ENCODE results near the gene GTF2F1. TPM values are rescaled to one million over a fixed set of nuclear protein-coding genes. Genes with fewer than 3 reads are reported as not detected.
"Not testable (repeated sequence)": the region's sequence is repeated elsewhere in the genome, so short reads cannot be mapped to it uniquely, and the experiment has no call there.

Gene GTF2F1, protein sequence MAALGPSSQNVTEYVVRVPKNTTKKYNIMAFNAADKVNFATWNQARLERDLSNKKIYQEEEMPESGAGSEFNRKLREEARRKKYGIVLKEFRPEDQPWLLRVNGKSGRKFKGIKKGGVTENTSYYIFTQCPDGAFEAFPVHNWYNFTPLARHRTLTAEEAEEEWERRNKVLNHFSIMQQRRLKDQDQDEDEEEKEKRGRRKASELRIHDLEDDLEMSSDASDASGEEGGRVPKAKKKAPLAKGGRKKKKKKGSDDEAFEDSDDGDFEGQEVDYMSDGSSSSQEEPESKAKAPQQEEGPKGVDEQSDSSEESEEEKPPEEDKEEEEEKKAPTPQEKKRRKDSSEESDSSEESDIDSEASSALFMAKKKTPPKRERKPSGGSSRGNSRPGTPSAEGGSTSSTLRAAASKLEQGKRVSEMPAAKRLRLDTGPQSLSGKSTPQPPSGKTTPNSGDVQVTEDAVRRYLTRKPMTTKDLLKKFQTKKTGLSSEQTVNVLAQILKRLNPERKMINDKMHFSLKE
- total RNA-seq = 62.9 and 65.5 TPM in 2 replicates

DNA sequence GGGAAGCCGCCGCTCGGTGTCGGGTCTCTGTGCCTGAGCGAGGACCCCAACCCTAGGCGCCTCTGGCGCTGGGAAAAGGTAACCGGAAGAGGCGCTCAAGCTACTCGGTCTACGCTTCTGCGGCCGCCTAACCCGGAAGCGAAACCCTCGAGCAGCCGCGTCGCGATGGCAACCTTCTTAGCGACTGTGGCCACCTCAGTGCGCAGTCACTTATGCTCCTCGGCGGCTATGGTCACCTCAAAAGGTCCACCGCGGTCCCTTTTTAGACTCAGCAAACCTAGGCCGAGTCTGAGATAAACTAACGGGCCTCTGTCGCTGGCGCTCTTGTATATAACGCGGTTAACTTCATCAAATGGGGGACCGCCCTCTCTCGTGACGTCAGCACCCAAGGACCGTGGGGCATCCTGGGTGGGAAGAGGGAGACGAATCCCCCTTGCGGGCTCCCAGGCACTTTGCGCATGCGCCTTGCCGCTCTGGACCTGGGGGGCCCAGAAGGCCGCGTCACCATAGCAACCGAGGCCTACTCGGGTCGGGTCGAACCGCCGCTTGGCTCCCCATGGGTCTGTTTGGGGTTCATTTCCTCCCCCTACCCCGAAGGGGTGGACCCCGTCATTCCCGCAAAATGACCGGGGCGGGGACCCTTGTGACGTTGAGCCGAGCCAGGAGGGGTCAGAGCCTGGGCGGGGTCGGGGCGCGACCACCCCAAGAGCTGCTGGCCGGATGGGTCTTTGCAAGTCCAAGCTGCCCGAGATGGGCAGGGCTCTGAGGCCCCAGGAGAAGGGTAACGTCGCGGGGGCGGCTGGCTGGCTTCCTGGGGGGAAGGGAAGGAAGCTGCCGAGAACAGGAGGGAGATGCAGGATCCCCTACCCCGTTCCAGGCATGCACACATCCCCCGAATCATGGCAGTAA lies at the start of gene GTF2F1:
TSS of gene GTF2F1 (minus strand) at position 91 of the 909 bp plus-strand sequence. CDS start 169 bp downstream, outside the sequence.
- Mint-ChIP-seq H3K9me3 (no peaks in the 10 kb centered on the region), H3K4me3 (peak within 1 kb of the TSS; percentile 98), H3K4me1 (ENCODE audit: low read depth) (peaks cover 29% of the 10 kb centered on the region), H3K27ac (peak within 1 kb of the TSS; percentile 97), H3K27me3 (ENCODE audit: insufficient read depth) (no peaks in the 10 kb centered on the region), H3K36me3 (ENCODE audit: low read depth) (peaks cover 24% of the 10 kb centered on the region)
- intact Hi-C loops (cut with micrococcal nuclease) = loop anchor here (1.0 to 2.0 kb wide), 6 partner anchors 20 to 470 kb away; partner anchors contain the start of gene CLPP
- peak; percentile 87 for DNase-seq (ENCODE audit: low spot score)

DNA sequence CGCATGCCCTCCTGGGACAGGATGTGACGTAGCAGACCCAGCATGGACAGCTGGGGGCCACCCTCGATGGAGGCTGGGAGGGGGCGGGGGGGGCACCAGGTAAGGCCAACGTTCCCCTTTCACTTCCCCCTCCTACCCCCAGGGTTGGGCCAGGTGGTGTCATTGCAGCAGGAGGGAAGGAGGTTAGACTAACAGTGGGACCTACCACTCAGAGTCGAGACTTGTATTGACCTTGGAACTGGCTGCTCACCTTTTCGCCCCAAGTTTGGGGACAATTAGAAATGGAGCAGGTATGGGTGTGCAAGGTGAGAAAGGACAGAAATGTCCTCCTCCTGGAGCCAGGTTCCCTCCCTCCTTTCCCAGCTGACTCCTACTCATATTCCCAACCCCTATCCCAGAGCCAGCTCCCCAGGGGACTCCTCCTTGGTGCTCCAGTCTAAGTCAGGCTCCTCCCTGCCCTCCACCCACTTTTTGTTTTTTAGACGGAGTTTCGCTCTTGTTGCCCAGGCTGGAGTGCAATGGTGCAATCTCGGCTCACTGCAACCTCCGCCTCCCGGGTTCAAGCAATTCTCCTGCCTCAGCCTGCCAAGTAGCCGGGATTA lies 49.2 kb upstream of the GTF2F1 start:
- intact Hi-C loops (cut with micrococcal nuclease) = no loop called here
- Mint-ChIP-seq H3K9me3 (no peaks in the 10 kb centered on the region), H3K36me3 (ENCODE audit: low read depth) (peaks cover 8% of the 10 kb centered on the region), H3K27ac (no peak overlapping the region), H3K27me3 (ENCODE audit: insufficient read depth) (peaks cover 2% of the 10 kb centered on the region), H3K4me1 (ENCODE audit: low read depth) (no peaks in the 10 kb centered on the region), H3K4me3 (no peak overlapping the region)
- DNase-seq (ENCODE audit: low spot score) = no peak

DNA sequence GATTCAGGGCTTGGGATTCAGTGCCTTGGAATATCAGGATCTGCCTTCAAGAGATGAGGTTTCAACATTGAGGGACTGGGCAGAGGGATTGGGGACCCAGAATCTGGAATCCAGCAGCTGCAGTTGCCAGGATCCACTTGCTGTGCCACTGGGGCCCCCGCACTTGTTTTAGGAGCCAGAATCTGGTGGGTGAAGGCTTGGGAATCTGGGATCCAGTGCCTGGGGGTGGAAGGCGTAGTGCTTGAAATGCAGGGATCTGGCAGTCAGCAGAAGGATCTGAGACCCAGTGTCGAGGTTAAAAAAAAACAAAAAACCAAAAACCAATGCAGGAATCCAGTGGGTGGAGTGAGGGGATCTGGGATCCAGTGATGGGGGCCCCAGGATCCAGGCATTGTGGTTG lies 47.9 kb upstream of the GTF2F1 start:
- Mint-ChIP-seq H3K27ac (no peak overlapping the region), H3K36me3 (ENCODE audit: low read depth) (peaks cover 2% of the 10 kb centered on the region), H3K27me3 (ENCODE audit: insufficient read depth) (peaks cover 2% of the 10 kb centered on the region), H3K4me3 (no peak overlapping the region), H3K9me3 (no peaks in the 10 kb centered on the region), H3K4me1 (ENCODE audit: low read depth) (no peaks in the 10 kb centered on the region)
- intact Hi-C loops (cut with micrococcal nuclease) = no loop called here
- no peak for DNase-seq (ENCODE audit: low spot score)

DNA sequence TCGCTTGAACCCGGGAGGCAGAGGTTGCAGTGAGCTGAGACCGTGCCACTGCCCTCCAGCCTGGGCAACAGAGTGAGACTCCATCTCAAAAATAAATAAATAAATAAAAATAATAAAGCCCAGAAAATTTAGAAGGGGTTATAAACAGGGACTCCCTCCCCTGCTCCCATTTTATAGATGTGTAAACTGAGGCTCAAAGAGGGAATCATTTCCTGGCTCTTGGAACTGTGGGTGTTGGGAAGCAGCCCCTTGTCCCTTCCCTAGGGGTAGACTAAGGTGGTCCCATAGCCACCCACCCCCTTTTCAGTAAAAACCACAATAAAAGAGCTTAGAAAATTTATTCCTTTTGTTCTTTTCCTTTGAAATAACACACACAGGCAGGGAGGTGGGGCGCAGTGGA lies 46.8 kb upstream of the GTF2F1 start:
- Mint-ChIP-seq H3K36me3 (ENCODE audit: low read depth) (no peaks in the 10 kb centered on the region), H3K27me3 (ENCODE audit: insufficient read depth) (peaks cover 2% of the 10 kb centered on the region), H3K9me3 (no peaks in the 10 kb centered on the region), H3K4me1 (ENCODE audit: low read depth) (no peaks in the 10 kb centered on the region), H3K4me3 (no peak overlapping the region), H3K27ac (no peak overlapping the region)
- no peak for DNase-seq (ENCODE audit: low spot score)
- intact Hi-C loops (cut with micrococcal nuclease) = no loop called here

DNA sequence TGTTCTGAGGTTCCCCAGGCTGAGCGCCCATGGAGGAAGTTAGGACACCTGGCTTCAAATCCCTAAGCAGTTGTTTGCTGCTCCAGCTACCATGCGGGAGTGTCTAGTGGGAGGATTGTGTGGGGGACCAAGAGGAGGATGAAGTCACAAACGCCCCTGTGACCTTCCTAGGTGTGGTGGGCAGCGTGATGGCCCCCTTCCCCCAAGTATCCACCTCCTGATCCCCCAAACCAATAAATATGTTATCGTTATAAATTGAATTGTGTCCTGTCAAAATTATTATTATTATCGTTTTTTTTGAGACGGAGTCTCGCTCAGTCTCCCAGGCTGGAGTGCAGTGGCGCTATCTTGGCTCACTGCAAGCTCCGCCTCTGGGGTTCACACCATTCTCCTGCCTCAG lies 40.7 kb upstream of the GTF2F1 start, which contains the start of gene SLC25A41:
TSS of gene SLC25A41 (minus strand) at position 101 of the 400 bp plus-strand sequence. CDS start at position 31, 70 bp downstream.
- Mint-ChIP-seq H3K36me3 (ENCODE audit: low read depth) (no peaks in the 10 kb centered on the region), H3K4me1 (ENCODE audit: low read depth) (no peaks in the 10 kb centered on the region), H3K9me3 (no peaks in the 10 kb centered on the region), H3K27me3 (ENCODE audit: insufficient read depth) (peaks cover 2% of the 10 kb centered on the region), H3K27ac (no peak within 1 kb of the TSS), H3K4me3 (no peak within 1 kb of the TSS)
- intact Hi-C loops (cut with micrococcal nuclease) = no loop called here
- no peak for DNase-seq (ENCODE audit: low spot score)

DNA sequence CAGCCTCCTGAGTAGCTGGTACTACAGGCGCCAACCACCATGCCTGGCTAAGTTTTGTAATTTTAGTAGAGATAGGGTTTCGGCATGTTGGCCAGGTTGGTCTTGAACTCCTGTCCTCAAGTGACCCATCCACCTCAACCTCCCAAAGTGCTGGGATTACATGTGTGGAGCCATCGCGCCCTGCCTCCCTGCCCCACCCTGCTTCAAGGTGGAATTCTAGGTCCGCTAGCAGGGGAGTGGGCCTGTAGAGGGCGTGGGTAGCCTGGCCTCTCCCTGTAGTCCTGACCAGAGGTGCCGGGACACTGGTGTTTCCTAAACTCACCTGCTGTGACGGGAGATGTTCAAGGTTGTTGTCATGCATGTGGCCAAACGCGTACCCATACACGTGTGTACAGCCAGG lies 40.2 kb upstream of the GTF2F1 start:
- no peak overlapping the region for H3K4me3 Mint-ChIP-seq
- intact Hi-C loops (cut with micrococcal nuclease) = no loop called here
- H3K9me3 Mint-ChIP-seq = no peaks in the 10 kb centered on the region
- peaks cover 2% of the 10 kb centered on the region for H3K27me3 Mint-ChIP-seq (ENCODE audit: insufficient read depth)
- H3K4me1 Mint-ChIP-seq (ENCODE audit: low read depth) = no peaks in the 10 kb centered on the region
- H3K36me3 Mint-ChIP-seq (ENCODE audit: low read depth) = no peaks in the 10 kb centered on the region
- DNase-seq (ENCODE audit: low spot score) = no peak
- no peak overlapping the region for H3K27ac Mint-ChIP-seq

DNA sequence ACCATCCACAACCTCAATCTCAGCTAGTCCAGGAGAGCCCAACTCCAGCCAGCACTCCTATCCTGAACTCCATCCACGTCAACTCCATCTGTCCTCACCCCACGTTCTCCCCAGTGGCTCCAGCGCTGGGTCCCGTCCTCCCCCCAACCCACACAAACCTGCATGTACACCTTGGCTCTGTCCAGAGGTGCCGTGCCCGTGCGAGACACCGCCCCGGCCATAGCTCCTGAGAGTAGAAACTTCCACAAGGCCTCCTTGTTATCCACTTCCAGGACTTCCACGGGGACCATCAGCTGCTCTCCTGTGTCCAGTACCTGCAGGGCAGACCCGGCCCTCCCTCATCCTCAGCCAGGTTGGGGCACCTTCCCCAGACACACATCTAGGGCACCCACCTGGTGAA lies 38.9 kb upstream of the GTF2F1 start:
- Mint-ChIP-seq H3K9me3 (no peaks in the 10 kb centered on the region), H3K4me3 (no peak overlapping the region), H3K36me3 (ENCODE audit: low read depth) (no peaks in the 10 kb centered on the region), H3K4me1 (ENCODE audit: low read depth) (no peaks in the 10 kb centered on the region), H3K27ac (no peak overlapping the region), H3K27me3 (ENCODE audit: insufficient read depth) (peaks cover 2% of the 10 kb centered on the region)
- intact Hi-C loops (cut with micrococcal nuclease) = no loop called here
- DNase-seq (ENCODE audit: low spot score) = no peak

DNA sequence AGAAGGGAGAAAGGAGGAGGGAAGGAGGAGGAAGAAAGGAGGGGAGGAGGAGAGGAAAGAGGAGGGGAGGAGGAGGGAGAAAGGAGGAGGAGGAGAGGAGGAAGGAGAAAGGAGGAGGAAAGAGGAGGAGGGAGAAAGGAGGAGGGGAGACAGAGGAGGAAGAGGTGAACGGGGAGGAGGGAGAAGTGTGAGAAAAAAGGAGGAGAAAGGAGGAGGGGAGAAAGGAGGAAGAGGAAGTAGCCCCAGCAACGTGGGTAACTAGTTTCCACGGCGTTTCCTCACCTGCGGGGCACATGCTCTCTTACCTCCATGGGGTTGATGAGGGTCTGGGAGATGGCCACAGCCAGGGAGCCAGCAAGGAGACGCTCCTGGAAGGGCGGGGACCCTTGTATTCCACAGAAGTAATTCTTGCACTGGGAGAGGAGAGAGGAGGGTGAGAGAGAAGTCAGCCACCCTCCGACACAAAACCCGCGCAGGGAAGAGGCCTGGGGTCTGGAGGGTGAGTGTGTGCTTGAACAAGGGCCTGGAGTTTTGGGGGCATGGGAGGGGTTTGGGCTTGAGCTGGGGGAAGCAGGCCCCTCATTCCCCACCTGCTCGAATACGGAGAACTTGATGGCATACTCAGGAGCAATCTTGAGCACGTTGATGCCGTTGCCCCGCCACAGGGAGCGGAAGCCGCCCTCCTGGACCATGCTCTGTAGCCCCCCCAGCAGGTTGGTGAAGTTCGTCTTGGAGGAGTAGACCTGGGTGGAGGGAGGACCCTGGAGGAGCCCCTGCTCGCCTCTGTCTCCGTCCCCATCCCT lies 36.7 kb upstream of the GTF2F1 start:
- intact Hi-C loops (cut with micrococcal nuclease) = loop anchor here (10.0 kb wide), 1 partner anchor 805 kb away; the partner anchor contains the start of genes SAFB and SAFB2
- no peak overlapping the region for H3K27ac Mint-ChIP-seq
- no peak for DNase-seq (ENCODE audit: low spot score)

DNA sequence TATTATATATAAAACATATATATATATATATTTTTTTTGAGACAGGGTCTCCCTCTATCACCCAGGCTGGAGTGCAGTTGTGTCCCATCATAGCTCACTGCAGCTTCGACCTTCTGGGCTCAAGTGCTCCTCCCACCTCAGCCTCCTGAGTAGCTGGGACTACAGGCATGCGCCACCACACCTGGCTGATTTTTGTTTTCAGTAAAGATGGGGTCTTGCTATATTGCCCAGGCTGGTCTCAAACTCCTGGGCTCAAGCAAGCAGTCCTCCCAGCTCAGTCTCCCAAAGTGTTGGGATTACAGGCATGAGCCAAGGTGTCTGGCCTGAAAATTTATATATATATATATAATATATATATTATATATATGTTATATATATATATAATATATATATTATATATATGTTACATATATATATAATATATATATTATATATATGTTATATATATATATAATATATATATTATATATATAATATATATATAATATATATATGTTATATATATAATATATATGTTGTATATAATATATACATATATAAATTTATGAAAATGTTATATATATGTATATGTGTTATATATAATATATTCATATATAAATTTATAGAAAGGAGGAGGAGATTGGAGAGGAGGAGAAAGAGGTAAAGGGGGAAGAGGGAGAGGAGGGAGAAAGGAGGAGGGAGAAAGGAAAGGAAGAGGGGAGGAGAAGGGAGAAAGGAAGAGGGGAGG lies 35.9 kb upstream of the GTF2F1 start:
- H3K9me3 Mint-ChIP-seq = not testable (repeated sequence)

More for the DNA sequence above, 36.7 kb upstream of the GTF2F1 start:
- H3K9me3 Mint-ChIP-seq = no peaks in the 10 kb centered on the region
- no peaks in the 10 kb centered on the region for H3K36me3 Mint-ChIP-seq (ENCODE audit: low read depth)
- H3K27me3 Mint-ChIP-seq (ENCODE audit: insufficient read depth) = peaks cover 2% of the 10 kb centered on the region
- peaks cover 10% of the 10 kb centered on the region for H3K4me1 Mint-ChIP-seq (ENCODE audit: low read depth)
- H3K4me3 Mint-ChIP-seq = no peak overlapping the region

DNA sequence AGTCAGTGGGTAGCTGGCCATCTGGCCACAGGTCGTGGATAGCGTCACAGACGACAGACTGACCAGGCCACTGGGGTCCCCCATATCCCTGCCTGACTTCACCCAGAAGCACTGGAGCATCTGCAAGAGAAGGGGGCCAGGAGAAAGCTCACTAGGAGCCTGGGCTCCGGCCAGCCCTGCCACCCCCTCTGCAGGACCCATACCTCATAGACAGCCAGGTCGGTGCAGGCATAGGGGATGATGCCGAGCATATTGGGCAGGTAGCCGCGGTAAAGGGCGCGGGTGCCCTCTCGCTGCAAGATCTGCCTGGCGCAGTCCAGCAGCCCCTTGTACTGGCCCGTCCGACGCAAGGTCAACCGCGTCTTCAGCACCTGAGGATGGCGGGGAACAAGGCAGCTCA lies 34.2 kb upstream of the GTF2F1 start:
- intact Hi-C loops (cut with micrococcal nuclease) = loop anchor here (10.0 kb wide), 1 partner anchor 802 kb away; the partner anchor contains the start of genes SAFB and SAFB2
- no peak for DNase-seq (ENCODE audit: low spot score)
- peaks cover 9% of the 10 kb centered on the region for H3K36me3 Mint-ChIP-seq (ENCODE audit: low read depth)

More for the DNA sequence above, 35.9 kb upstream of the GTF2F1 start:
- intact Hi-C loops (cut with micrococcal nuclease) = loop anchor here (10.0 kb wide), 1 partner anchor 804 kb away; the partner anchor contains the start of genes SAFB and SAFB2
- not testable (repeated sequence) for H3K4me3 Mint-ChIP-seq; H3K27me3 Mint-ChIP-seq (ENCODE audit: insufficient read depth); H3K36me3 Mint-ChIP-seq (ENCODE audit: low read depth); DNase-seq (ENCODE audit: low spot score); H3K27ac Mint-ChIP-seq; H3K4me1 Mint-ChIP-seq (ENCODE audit: low read depth)

More for the DNA sequence above, 34.2 kb upstream of the GTF2F1 start:
- Mint-ChIP-seq H3K27me3 (ENCODE audit: insufficient read depth) (no peaks in the 10 kb centered on the region), H3K4me3 (no peak overlapping the region), H3K9me3 (no peaks in the 10 kb centered on the region), H3K27ac (no peak overlapping the region), H3K4me1 (ENCODE audit: low read depth) (peaks cover 26% of the 10 kb centered on the region)

All from activated T-helper 1 cell treated with anti-CD3 and anti-CD28 coated beads, Interleukin-12 subunit alpha, Interleukin-12 subunit beta, Interleukin-2, Interleukin-4 antibody, amounts not matched to agents 30 ng/mL and 10 ng/mL and 1 ng/mL, durations not matched to agents 14 hours and 24 hours and 36 hours (primary cell).